Testis (tissue), 2 donors: ENCODE measurements around the gene MRPS6.

Experiments
- POLR2A ChIP-seq: fragments of 450-650 bp; IDR thresholded peaks from one replicate; pipeline ENCODE4 v1.6.1; 2017; ENCODE audit warnings: antibody characterized with exemption, mild to moderate bottlenecking, moderate library complexity
- TF ChIP-seq, protein P1 (sequence below), 3 experiments: fragments of 450-650 bp in 2 of 3; fragments of 200-600 bp in 1 of 3; sonication (generic) in 1 of 3; IDR thresholded peaks; one replicate each; pipeline ENCODE4 v1.5.1; 2016 to 2019; ENCODE audit warnings: antibody characterized with exemption in 3 of 3, mild to moderate bottlenecking in 2 of 3, moderate library complexity in 1 of 3

DNA sequence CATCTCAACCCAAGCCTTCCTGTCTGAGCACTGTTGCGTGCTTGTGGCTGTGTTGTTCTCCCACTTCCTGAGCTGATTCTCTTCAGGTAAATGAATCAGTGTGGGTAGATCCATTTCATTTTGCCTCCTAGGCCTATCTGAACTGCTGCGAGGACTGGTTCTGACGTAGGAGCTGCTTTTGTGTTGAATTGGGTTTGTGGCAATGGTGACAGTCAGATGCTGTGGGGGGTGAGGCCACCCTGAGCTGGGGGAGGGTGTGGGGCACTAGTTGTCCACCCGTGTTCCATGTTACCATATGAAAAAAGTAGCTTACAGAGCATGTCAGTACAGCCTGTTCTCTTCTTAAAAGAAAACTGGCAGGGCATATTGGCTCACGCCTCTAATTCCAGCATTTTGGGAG is 81.5 kb downstream of the MRPS6 start:
- TF ChIP-seq, protein P1, sequence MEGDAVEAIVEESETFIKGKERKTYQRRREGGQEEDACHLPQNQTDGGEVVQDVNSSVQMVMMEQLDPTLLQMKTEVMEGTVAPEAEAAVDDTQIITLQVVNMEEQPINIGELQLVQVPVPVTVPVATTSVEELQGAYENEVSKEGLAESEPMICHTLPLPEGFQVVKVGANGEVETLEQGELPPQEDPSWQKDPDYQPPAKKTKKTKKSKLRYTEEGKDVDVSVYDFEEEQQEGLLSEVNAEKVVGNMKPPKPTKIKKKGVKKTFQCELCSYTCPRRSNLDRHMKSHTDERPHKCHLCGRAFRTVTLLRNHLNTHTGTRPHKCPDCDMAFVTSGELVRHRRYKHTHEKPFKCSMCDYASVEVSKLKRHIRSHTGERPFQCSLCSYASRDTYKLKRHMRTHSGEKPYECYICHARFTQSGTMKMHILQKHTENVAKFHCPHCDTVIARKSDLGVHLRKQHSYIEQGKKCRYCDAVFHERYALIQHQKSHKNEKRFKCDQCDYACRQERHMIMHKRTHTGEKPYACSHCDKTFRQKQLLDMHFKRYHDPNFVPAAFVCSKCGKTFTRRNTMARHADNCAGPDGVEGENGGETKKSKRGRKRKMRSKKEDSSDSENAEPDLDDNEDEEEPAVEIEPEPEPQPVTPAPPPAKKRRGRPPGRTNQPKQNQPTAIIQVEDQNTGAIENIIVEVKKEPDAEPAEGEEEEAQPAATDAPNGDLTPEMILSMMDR (IDR thresholded peaks at IDR 0.05): no peak
- no peak for TF ChIP-seq POLR2A
